NT2/D1 (cell line): ENCODE measurements around the gene MAPK14.

Experiments
- SUZ12 ChIP-seq: IDR thresholded peaks from 2 replicates; pipeline ENCODE4 v1.6.1; 2011; ENCODE audit not compliant: insufficient read length, insufficient read depth; ENCODE audit errors: extremely low read depth
- YY1 ChIP-seq: IDR thresholded peaks from 2 replicates; pipeline ENCODE4 v1.6.1; 2011; ENCODE audit not compliant: insufficient read length, insufficient read depth
- ZNF274 ChIP-seq: IDR thresholded peaks from 2 replicates; pipeline ENCODE4 v1.6.1; 2011; ENCODE audit warnings: mild to moderate bottlenecking, low read depth, low read length

GRCh38 chr6:36015666-36016065 lies 11.9 kb upstream of the MAPK14 start:
- TF ChIP-seq YY1 (no peak), ZNF274 (no peak), SUZ12 (no peak)
